Neural progenitor cell (in vitro differentiated cells): ENCODE data around the gene PITPNM3. TPM values are rescaled to one million over a fixed set of nuclear protein-coding genes. Genes with fewer than 3 reads are reported as not detected.

Source experiments
- DNase-seq: peaks from one replicate; pipeline ENCODE4 v3.0.0-alpha.2; 2016; ENCODE audit warnings: low spot score
- H2AFZ ChIP-seq: fragments of 200-600 bp; sonication (generic); replicated peaks from 2 replicates; pipeline ENCODE4 v1.6.1; 2016; ENCODE audit warnings: antibody characterized with exemption
- H3F3A ChIP-seq: fragments of 200-600 bp; sonication (generic); 2 replicates; pipeline ENCODE4 v1.6.1; 2016; ENCODE audit warnings: antibody characterized with exemption, low read depth
- H3K27ac ChIP-seq: fragments of 200-600 bp; sonication (generic); 2 replicates; pipeline ENCODE4 v1.5.1; 2016; ENCODE audit warnings: mild to moderate bottlenecking
- H3K27me3 ChIP-seq: fragments of 200-600 bp; sonication (generic); 2 replicates; pipeline ENCODE4 v1.6.1; 2016; ENCODE audit warnings: mild to moderate bottlenecking, moderate library complexity
- H3K36me3 ChIP-seq: fragments of 200-600 bp; sonication (generic); 2 replicates; pipeline ENCODE4 v1.5.1; 2016
- H3K4me1 ChIP-seq: fragments of 200-600 bp; sonication (generic); 2 replicates; pipeline ENCODE4 v1.6.1; 2016; ENCODE audit warnings: mixed run types
- H3K4me2 ChIP-seq: fragments of 200-600 bp; sonication (generic); 2 replicates; pipeline ENCODE4 v1.6.1; 2016
- H3K4me3 ChIP-seq: fragments of 200-600 bp; sonication (generic); 2 replicates; pipeline ENCODE4 v1.5.1; 2016
- H3K79me2 ChIP-seq: fragments of 200-600 bp; sonication (generic); 2 replicates; pipeline ENCODE4 v1.6.1; 2016; ENCODE audit warnings: low read depth
- H3K9ac ChIP-seq: fragments of 200-600 bp; sonication (generic); 2 replicates; pipeline ENCODE4 v1.6.1; 2016
- H3K9me3 ChIP-seq: fragments of 200-600 bp; sonication (generic); 2 replicates; pipeline ENCODE4 v1.5.1; 2016; ENCODE audit warnings: low read depth
- H4K20me1 ChIP-seq: fragments of 200-600 bp; sonication (generic); 2 replicates; pipeline ENCODE4 v1.6.1; 2016; ENCODE audit warnings: low read depth
- H3K27ac Mint-ChIP-seq: 3 replicates; pipeline ENCODE4 v1.8.0; 2021; ENCODE audit warnings: mixed read lengths
- H3K27me3 Mint-ChIP-seq: 2 replicates; pipeline ENCODE4 v1.8.0; 2022; ENCODE audit warnings: low read depth, mild to moderate bottlenecking, inconsistent platforms, moderate library complexity, mixed read lengths; ENCODE audit not compliant: insufficient read depth
- H3K36me3 Mint-ChIP-seq: 3 replicates; pipeline ENCODE4 v1.8.0; 2021; ENCODE audit warnings: mixed read lengths
- H3K4me1 Mint-ChIP-seq: 3 replicates; pipeline ENCODE4 v1.8.0; 2021; ENCODE audit warnings: mixed read lengths
- H3K4me3 Mint-ChIP-seq: 3 replicates; pipeline ENCODE4 v1.8.0; 2021; ENCODE audit warnings: mild to moderate bottlenecking, moderate library complexity, mixed read lengths
- H3K9me3 Mint-ChIP-seq: 3 replicates; pipeline ENCODE4 v1.8.0; 2020; ENCODE audit warnings: mixed read lengths
- CTCF ChIP-seq: fragments of 200-600 bp; sonication (generic); IDR thresholded peaks from 2 replicates; pipeline ENCODE4 v1.5.1; 2017; ENCODE audit warnings: antibody characterized with exemption, mild to moderate bottlenecking
- EZH2 ChIP-seq: fragments of 200-600 bp; sonication (generic); IDR thresholded peaks from 2 replicates; pipeline ENCODE4 v1.6.1; 2017; ENCODE audit warnings: antibody characterized with exemption, mild to moderate bottlenecking, moderate library complexity
- EZH2phosphoT487 ChIP-seq: fragments of 200-600 bp; sonication (generic); IDR thresholded peaks from 2 replicates; pipeline ENCODE4 v1.6.1; 2017; ENCODE audit warnings: antibody characterized with exemption
- total RNA-seq: library from RNA; depleted of rRNA; stranded (reverse); fragments of >200 nt; gene quantifications from 2 replicates; pipeline ENCODE4 v1.2.3, GENCODE V29; 2015; ENCODE audit warnings: low replicate concordance

PITPNM3 gene
- total RNA-seq, 1 donor from 2014 or later = 2.8 TPM

GRCh38 chr17:6576038-6576785 lies 19.9 kb upstream of the PITPNM3 start:
- Mint-ChIP-seq H3K4me3 (no peak overlapping the region), H3K9me3 (no peaks in the 10 kb centered on the region), H3K27me3 (peaks cover 3% of the 10 kb centered on the region), H3K27ac (peak overlapping the region; percentile 91), H3K4me1 (peaks cover 33% of the 10 kb centered on the region), H3K36me3 (peaks cover 35% of the 10 kb centered on the region)
- no peak overlapping the region for H3K4me2 ChIP-seq
- TF ChIP-seq EZH2phosphoT487 (no peak), EZH2 (no peak), CTCF (no peak)
- peaks cover 21% of the 10 kb centered on the region for H3K4me1 ChIP-seq
- no peak for DNase-seq
- no peak overlapping the region for H3K27ac ChIP-seq
- H3K9ac ChIP-seq = no peak overlapping the region
- no peaks in the 10 kb centered on the region for H3K27me3 ChIP-seq
- no peak overlapping the region for H2AFZ ChIP-seq
- H3K4me3 ChIP-seq = no peak overlapping the region
- no peaks in the 10 kb centered on the region for H3K79me2 ChIP-seq
- no peaks in the 10 kb centered on the region for H3K9me3 ChIP-seq
- H3K36me3 ChIP-seq = no peaks in the 10 kb centered on the region
- no peaks in the 10 kb centered on the region for H4K20me1 ChIP-seq
- H3F3A ChIP-seq = peaks cover 23% of the 10 kb centered on the region

- Mint-ChIP-seq H3K27me3 (peaks cover 3% of the 10 kb centered on the region), H3K27ac (peak overlapping the region; percentile 91), H3K4me1 (peaks cover 40% of the 10 kb centered on the region), H3K4me3 (peak overlapping the region; percentile 6), H3K9me3 (no peaks in the 10 kb centered on the region), H3K36me3 (peaks cover 31% of the 10 kb centered on the region)
- TF ChIP-seq EZH2phosphoT487 = no peak
- TF ChIP-seq EZH2 = no peak
- no peak for TF ChIP-seq CTCF
- DNase-seq = no peak
- H3K9ac ChIP-seq = no peak overlapping the region
- peaks cover 26% of the 10 kb centered on the region for H3K4me1 ChIP-seq
- H3K4me3 ChIP-seq = no peak overlapping the region
- H3K27ac ChIP-seq = no peak overlapping the region
- peaks cover 30% of the 10 kb centered on the region for H3F3A ChIP-seq
- H3K4me2 ChIP-seq = no peak overlapping the region
- H3K79me2 ChIP-seq = no peaks in the 10 kb centered on the region
- H2AFZ ChIP-seq = no peak overlapping the region
- no peaks in the 10 kb centered on the region for H3K36me3 ChIP-seq
- H3K27me3 ChIP-seq = no peaks in the 10 kb centered on the region
- H3K9me3 ChIP-seq = no peaks in the 10 kb centered on the region
- no peaks in the 10 kb centered on the region for H4K20me1 ChIP-seq
These were observed 19.2 kb upstream of the PITPNM3 start for GRCh38 chr17:6575596-6575988.

- no peak overlapping the region for H3K4me2 ChIP-seq
These were observed 18.6 kb upstream of the PITPNM3 start for GRCh38 chr17:6574687-6575595.

More at GRCh38 chr17:6574687-6575595, 18.6 kb upstream of the PITPNM3 start:
- Mint-ChIP-seq H3K4me1 (peaks cover 43% of the 10 kb centered on the region), H3K27me3 (peaks cover 3% of the 10 kb centered on the region), H3K4me3 (no peak overlapping the region), H3K27ac (peak overlapping the region; percentile 91), H3K9me3 (no peaks in the 10 kb centered on the region), H3K36me3 (peaks cover 32% of the 10 kb centered on the region)
- Histone ChIP-seq H3K27ac (no peak overlapping the region), H3K4me1 (peaks cover 28% of the 10 kb centered on the region), H3K36me3 (no peaks in the 10 kb centered on the region), H3K9ac (no peak overlapping the region), H2AFZ (no peak overlapping the region), H4K20me1 (no peaks in the 10 kb centered on the region), H3F3A (peaks cover 35% of the 10 kb centered on the region), H3K9me3 (no peaks in the 10 kb centered on the region), H3K27me3 (no peaks in the 10 kb centered on the region), H3K4me3 (no peak overlapping the region), H3K79me2 (no peaks in the 10 kb centered on the region)
- TF ChIP-seq EZH2phosphoT487 = no peak
- TF ChIP-seq EZH2 = no peak
- TF ChIP-seq CTCF = no peak
- peak; percentile 25 for DNase-seq
